GM21528 (cell line): Measurements from ENCODE around the gene AMH.

Experiments
- ATAC-seq: cut with Tn5 transposase; IDR thresholded peaks from one replicate; pipeline ENCODE4 v1.9.1; 2021; ENCODE audit warnings: mild to moderate bottlenecking, moderate library complexity; ENCODE audit not compliant: unreplicated experiment, low FRiP score

The AMH gene

GRCh38 chr19:2247433-2248101, 1.6 kb upstream of the AMH start:
- ATAC-seq: no peak

GRCh38 chr19:2248136-2249009, 750 bp upstream of the AMH start:
- no peak for ATAC-seq

GRCh38 chr19:2249880-2250765, 1.0 kb downstream of the AMH start:
- ATAC-seq: no peak

GRCh38 chr19:2250766-2251105, 1.6 kb downstream of the AMH start:
- ATAC-seq: no peak

DNA sequence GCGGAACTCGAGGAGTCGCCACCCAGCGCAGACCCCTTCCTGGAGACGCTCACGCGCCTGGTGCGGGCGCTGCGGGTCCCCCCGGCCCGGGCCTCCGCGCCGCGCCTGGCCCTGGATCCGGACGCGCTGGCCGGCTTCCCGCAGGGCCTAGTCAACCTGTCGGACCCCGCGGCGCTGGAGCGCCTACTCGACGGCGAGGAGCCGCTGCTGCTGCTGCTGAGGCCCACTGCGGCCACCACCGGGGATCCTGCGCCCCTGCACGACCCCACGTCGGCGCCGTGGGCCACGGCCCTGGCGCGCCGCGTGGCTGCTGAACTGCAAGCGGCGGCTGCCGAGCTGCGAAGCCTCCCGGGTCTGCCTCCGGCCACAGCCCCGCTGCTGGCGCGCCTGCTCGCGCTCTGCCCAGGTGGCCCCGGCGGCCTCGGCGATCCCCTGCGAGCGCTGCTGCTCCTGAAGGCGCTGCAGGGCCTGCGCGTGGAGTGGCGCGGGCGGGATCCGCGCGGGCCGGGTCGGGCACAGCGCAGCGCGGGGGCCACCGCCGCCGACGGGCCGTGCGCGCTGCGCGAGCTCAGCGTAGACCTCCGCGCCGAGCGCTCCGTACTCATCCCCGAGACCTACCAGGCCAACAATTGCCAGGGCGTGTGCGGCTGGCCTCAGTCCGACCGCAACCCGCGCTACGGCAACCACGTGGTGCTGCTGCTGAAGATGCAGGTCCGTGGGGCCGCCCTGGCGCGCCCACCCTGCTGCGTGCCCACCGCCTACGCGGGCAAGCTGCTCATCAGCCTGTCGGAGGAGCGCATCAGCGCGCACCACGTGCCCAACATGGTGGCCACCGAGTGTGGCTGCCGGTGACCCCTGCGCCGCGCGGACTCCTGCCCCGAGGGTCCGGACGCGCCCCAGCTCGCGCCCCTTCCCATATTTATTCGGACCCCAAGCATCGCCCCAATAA, 2.3 kb downstream of the AMH start:
- no peak for ATAC-seq

DNA sequence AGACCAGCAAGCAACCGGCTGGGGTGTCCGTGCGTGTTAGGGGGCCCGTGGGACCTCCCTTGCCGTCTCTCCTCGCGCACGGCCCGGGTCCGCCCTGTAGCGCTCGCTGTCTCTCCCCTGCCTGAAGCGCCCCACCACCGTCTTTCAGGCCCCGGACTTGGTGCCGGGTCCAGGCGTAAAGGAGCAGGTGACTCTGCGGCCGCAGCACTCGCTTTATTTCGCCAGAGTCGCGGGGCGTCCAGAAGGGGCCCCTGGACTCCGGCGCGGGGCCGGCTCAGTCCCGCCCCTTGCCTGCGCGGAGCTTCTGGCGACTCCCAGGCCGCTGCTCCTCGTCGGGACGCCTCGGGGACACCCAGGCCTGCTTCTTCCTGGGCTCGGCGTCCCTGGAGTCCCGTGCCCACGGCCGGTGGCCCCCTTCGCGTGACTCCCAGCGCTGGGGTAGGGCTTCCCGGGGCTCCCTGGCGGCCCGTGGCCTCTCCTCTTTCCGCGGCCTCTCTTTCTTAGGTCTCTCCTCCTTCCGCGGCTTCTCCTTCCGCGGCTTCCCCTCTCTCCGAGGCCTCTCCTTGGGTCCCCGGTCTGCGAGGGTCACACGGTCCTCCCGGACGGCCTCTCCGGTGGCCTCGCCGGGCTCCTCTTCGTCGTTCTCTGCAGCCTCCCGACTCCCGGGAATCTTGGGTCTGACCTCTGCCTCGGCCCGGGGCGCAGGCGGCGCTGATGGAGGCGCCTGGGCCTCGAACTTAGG, 3.1 kb downstream of the AMH start:
- no peak for ATAC-seq

- ATAC-seq: no peak
Observed at GRCh38 chr19:2252797-2253105, 3.6 kb downstream of the AMH start.

DNA sequence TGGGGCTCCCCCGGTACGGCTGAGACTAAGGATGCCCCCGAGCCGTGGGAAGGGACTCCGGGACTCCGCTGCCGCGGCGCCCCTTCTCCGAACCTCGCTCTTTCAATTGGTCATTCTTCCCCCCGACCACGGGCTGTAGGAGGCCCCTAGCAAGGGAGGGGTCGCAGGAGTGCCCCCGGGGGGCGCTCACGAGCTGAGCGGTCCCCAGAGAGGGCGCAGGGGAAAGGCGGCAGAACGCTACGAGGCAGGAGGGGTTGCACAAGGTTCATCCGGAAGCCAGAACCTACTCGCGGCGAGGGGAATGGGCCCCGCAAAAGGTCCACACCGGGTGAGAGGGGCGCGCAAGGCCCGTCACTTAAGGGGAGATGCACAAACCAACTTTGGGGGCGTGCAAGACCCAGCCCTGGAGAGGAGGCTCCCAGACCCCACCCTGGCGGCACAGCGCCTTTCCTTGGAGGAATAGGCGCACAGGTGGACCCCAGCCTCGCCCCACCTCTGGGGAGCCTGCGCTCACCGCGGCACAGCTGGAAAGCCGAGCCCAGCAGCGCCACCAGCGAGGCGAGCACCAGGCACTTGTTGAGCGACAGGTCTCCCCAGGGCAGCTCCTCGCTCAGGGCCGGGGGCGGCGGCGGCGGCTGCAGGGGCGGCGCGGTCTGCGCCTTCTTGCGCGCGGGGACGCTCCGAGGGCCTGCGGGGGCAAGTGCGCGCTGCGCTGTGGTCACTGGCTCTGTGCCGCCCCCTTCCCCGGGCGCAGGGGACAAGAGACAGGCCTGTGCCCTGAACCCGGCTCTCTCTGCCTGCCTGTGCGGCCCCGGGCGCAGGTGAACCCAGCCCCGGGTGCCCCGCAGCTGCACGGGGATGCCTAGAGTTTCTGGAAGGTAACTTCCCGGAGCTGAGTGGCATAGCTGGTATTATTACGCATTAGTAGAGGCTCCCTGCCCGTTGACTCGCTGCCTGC, 4.3 kb downstream of the AMH start:
- no peak for ATAC-seq

- no peak for ATAC-seq
Observed at GRCh38 chr19:2254064-2254872, 5.1 kb downstream of the AMH start.

- no peak for ATAC-seq
Observed at GRCh38 chr19:2255112-2255845, 6.2 kb downstream of the AMH start.

- no peak for ATAC-seq
Observed at GRCh38 chr19:2255982-2256685, 7.0 kb downstream of the AMH start, which contains the start of gene JSRP1. Gene JSRP1 (minus strand): TSS chr19:2256417. CDS start chr19:2255314, 1,103 bp downstream.

- no peak for ATAC-seq
Observed at GRCh38 chr19:2259336-2259735, 10.2 kb downstream of the AMH start.

DNA sequence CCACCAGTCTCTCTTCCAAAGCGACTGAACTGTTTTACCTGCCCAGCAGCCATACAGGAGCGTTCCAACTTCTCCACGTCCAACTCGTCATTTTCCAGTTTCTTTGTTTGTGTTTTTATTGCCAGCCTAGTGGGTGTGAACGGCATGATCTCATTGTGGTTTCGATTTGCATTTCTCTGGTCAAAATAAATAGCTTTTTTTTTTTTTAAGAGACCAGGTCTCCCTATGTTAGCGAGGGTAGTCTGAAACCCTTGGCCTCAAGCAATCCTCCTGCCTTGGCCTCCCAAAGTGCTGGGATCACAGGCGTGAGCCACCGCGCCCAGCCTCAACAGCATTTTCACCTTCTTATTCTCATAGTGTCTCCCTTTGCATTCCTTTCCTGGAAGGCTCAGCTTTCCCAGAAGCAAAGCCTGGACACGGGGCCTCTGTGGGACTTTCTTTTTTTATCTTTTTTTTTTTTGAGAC, 11.2 kb downstream of the AMH start:
- no peak for ATAC-seq

DNA sequence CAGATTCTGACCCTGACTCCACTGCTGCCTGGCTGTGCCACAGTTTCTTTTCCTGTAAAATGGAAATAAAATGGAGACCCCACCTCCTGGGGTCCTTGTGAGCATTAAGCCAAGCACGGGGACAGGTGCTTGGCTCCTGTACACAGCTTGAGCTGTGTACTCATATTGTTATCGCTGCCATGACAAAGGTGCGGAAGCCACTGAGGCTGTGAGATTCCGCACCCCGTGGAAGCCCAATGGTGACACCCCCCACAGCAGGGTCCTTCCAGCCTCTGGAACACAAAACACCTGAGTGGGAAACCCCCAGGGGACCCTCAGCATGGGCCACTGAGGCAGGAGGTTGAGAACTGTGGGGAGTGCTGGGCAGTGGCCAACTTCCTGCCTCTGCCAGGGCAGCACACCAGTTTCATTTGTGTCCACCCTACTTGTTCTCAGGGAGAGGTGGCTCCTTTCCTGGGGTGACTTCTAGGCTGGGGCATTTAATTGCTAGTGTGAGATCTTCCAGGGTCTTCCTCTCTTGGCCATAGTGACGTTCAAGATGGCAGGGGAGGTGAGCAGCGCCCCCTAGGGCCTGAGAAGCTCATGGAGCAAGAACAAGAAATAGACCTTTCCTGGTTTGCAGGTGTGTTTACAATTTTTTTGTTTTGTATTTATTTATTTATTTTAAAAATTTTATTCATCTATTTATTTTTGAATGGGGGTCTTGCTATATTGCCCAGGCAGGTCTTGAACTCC, 12.5 kb downstream of the AMH start:
- no peak for ATAC-seq

DNA sequence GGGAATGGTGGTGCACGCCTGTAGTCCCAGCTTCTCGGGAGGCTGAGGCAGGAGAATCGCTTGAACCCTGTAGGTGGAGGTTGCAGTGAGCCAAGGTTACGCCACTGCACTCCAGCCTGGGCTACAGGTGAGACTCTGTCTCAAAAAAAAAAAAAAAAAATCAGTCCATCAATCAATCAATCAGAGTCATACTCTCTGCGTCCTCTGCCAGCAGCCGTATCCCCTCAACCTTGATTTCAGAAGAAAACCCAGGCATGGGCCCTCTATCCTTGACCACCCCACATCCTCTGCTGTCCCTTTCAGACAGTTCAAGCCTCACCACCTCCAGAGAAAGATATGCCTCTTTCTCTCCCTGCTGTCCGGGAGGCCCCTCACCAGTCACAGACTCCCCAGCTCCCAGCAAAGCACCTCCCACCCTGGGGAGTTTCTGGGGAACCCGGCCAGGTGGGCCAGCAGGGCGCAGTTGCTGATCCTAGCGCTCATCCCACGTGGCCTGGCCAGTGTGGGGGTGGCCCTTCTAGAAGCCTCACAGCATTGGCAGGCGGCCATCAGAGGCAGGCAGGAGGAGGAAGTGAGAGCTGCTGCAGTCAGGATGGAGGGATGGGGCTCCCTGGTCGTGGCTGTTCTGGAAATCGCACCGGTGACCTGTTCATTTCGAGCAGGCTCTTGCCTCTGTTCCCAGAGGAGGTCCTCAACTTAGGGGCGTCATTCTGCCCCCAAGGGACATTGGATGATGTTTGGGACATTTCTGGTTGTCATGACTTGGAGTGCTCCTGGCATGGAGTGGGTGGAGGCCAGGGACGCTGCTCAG, 17.3 kb downstream of the AMH start:
- no peak for ATAC-seq
